H4 (cell line): ENCODE data around the gene SLC13A3. TPM values are rescaled to one million over a fixed set of nuclear protein-coding genes. Genes with fewer than 3 reads are reported as not detected.

Experiments
- DNase-seq: peaks from one replicate; pipeline ENCODE4 v3.0.0-alpha.2; 2015; ENCODE audit warnings: low spot score
- total RNA-seq: library from RNA; depleted of rRNA; stranded (reverse); fragments of >200 nt; shearing (Covaris generic); gene quantifications from 2 replicates; pipeline ENCODE4 v1.2.3, GENCODE V29; 2014

Gene SLC13A3
- total RNA-seq, 1 experiment from 2014 or later = not detected

GRCh38 chr20:46652699-46653098 is 1.4 kb upstream of the SLC13A3 start:
- no peak for DNase-seq

- no peak for DNase-seq
These were observed 626 bp downstream of the SLC13A3 start for GRCh38 chr20:46650575-46651090.

GRCh38 chr20:46649965-46650542 is 1.2 kb downstream of the SLC13A3 start:
- DNase-seq = no peak

GRCh38 chr20:46649650-46649949 is 1.7 kb downstream of the SLC13A3 start:
- no peak for DNase-seq

- DNase-seq = no peak
These were observed 2.2 kb downstream of the SLC13A3 start for GRCh38 chr20:46648903-46649649.

- no peak for DNase-seq
These were observed 3.8 kb downstream of the SLC13A3 start for GRCh38 chr20:46647469-46647868.

GRCh38 chr20:46646659-46647380 is 4.4 kb downstream of the SLC13A3 start:
- no peak for DNase-seq

- no peak for DNase-seq
These were observed 5.1 kb downstream of the SLC13A3 start for GRCh38 chr20:46646122-46646521.

- DNase-seq = no peak
These were observed 6.5 kb downstream of the SLC13A3 start for GRCh38 chr20:46644733-46645132.

- no peak for DNase-seq
These were observed 7.1 kb downstream of the SLC13A3 start for GRCh38 chr20:46644160-46644559.

- no peak for DNase-seq
These were observed 8.3 kb downstream of the SLC13A3 start for GRCh38 chr20:46642969-46643343.

- DNase-seq = no peak
These were observed 8.8 kb downstream of the SLC13A3 start for GRCh38 chr20:46642265-46642968.

- DNase-seq = no peak
These were observed 9.8 kb downstream of the SLC13A3 start for GRCh38 chr20:46641424-46641823.

GRCh38 chr20:46640536-46641311 is 10.5 kb downstream of the SLC13A3 start:
- no peak for DNase-seq

GRCh38 chr20:46640044-46640443 is 11.2 kb downstream of the SLC13A3 start:
- DNase-seq = no peak

- no peak for DNase-seq
These were observed 11.7 kb downstream of the SLC13A3 start for GRCh38 chr20:46639587-46639986.

- no peak for DNase-seq
These were observed 12.4 kb downstream of the SLC13A3 start for GRCh38 chr20:46638898-46639274.

- DNase-seq = no peak
These were observed 12.9 kb downstream of the SLC13A3 start for GRCh38 chr20:46638134-46638897.

GRCh38 chr20:46637427-46638133 is 13.7 kb downstream of the SLC13A3 start:
- no peak for DNase-seq

GRCh38 chr20:46637020-46637419 is 14.2 kb downstream of the SLC13A3 start:
- DNase-seq = no peak
